Superior temporal gyrus (tissue), 1 donor: ENCODE results near the gene PDK2.

ENCODE experiments used
- DNase-seq: peaks from one replicate; pipeline ENCODE4 v3.0.0-alpha.2; 2016; ENCODE audit errors: extremely low spot score

Gene PDK2

GRCh38 chr17:50117202-50118051 lies 22.3 kb downstream of the PDK2 start:
- DNase-seq, result no peak

DNA sequence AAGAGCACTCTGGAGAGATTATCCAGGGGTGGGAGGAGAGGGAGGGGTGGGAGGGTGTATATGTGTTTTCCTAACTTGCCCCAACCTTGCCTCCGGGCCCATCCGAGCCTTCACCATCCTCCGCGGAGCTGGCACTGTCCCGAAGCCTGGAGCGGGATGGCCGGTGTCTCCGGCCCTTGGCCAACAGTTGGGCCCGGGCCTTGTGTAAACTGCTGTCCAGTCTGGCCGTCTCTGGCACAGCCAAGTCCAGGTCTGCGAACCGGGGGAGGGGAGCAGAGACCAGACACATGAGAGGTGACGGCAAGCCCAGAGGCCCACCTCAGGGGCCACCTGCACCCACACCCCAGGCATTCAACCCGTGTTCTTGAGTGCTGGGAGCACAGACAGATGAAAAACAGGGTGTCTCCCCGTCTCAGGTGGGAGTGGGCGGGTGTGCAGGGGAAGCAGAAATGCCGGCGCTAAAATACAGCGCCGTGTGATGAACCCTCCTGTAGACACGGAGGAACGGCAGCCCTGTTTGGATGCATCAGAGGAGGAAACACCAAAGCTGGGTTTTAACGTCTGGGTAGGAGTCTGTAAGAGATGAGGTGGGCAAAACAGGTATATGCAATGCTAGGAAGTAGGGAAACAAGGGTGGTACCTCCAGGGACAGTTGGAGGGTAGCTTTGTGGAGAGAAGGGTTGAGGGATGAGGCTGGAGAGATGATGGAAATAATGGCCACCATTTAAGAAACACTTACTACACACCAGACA lies 23.1 kb downstream of the PDK2 start:
- DNase-seq, result no peak

- DNase-seq, result no peak
These were observed 23.7 kb downstream of the PDK2 start for GRCh38 chr17:50118828-50119218.

- no peak for DNase-seq
These were observed 25.5 kb downstream of the PDK2 start for GRCh38 chr17:50120475-50121253.

DNA sequence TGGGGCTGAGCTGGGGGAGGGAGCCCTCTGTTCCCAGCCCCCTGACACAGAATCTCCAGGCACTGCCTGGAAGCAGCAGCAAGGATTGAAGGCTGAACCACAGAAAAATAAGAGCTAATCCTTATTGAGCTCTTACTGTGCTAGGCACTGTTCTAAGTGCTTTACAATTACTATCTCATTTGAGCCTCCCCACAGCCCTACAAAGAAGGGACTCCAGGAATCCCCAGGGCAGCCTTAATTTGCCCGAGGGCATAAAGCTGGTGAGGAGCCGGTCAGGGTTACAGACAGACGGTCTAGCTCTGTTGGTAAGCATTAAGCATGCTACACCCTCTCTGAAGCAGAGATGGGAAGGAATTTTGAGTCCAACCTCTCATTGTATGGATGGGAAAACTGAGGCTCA lies 27.8 kb downstream of the PDK2 start:
- no peak for DNase-seq

- DNase-seq, result no peak
These were observed 28.6 kb downstream of the PDK2 start for GRCh38 chr17:50123649-50124349.

GRCh38 chr17:50125420-50125997 lies 30.4 kb downstream of the PDK2 start:
- peak; percentile 63 for DNase-seq

GRCh38 chr17:50127697-50128361 lies 32.7 kb downstream of the PDK2 start:
- no peak for DNase-seq

GRCh38 chr17:50128441-50129352 lies 33.5 kb downstream of the PDK2 start:
- DNase-seq, result no peak

- no peak for DNase-seq
These were observed 34.2 kb downstream of the PDK2 start for GRCh38 chr17:50129353-50129727.

GRCh38 chr17:50129728-50130558 lies 34.8 kb downstream of the PDK2 start, which contains the start of gene SAMD14:
Gene SAMD14, minus strand, starts transcription at chr17:50130160. Its CDS starts 5,201 bp downstream, at chr17:50124959.
- no peak for DNase-seq

DNA sequence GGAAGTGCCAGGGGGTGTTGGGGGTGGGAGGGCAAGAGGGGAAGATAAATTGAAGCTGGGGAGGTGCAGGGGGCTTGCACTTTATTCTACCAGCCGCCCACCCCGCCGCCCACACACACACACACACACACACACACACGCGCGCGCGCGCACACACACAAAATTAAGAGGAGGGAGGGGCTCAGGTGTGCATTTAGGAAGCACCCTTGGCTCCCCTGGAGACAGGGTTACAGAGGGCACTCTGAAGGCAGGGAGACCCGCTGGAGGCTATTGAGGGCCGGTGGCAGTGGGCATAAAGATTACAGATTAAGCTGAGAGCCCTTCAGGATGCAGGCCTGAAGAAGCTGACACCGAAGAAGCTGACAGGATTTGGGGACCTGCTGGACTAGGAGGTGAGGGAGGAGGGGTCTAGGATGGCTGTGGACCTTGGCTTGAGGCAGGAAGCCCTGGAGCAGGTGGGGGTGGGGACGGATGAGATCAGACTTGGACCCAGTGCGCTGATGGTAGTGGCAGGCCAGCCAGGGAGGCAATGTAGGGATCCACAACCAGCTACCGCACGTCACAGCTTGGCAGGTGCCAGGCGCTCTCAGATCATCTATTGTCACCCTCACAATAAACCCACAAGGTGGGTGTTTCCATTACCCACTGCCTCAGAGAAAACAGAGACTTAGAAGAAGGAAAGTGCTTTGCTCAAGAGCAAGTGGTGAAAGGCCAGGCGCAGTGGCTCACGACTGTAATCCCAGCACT lies 35.6 kb downstream of the PDK2 start:
- DNase-seq, result no peak

DNA sequence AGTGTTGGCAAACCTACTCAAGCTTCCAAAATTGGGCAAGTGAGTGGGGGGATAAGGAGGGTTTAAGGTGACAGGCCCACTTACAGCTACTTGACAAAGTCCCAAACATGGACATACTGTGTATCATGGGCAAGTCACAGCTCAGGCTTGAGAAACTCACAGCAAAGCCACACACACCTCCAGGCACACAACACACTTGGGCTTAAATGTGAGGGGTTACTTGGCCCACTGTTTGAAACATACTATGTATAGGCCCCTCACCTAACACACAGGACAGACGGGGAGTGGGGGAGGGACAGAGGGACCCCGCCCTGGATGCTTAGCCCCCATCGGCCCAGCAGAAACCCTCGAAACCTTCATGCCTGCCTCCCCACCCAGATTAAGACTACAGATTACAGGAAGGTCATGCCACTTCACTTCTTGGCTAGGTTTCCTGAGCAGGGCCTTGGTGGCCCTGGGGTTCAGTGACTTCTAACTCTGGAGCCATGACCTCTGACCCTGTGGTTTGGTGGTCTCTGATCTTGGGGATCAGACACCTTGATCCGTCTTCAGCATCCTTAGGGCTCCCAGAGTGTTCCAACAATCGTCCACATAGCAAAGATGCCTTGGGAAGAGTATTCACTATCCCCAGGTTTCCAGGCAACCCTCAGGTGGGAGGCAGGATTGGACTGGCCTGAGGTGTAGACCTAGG lies 37.1 kb downstream of the PDK2 start:
- DNase-seq, result no peak

GRCh38 chr17:50133028-50133768 lies 38.0 kb downstream of the PDK2 start:
- DNase-seq, result no peak

DNA sequence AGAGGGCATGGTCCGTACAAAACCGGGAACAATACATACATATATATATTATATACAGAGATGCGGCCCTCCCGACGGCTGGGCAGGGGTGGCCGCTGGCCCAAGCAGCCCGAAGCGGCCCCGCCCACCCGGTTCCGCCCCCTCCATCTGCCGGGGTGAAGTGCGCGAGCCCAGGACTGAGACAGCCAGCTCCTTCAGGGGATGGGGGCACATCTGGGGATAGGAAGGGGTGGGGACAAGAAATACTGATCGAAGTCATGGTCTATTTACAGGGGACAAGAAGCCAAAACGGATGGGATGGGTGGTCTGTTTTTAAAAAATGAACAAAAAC lies 38.6 kb downstream of the PDK2 start:
- no peak for DNase-seq

- DNase-seq, result no peak
These were observed 39.3 kb downstream of the PDK2 start for GRCh38 chr17:50134206-50135110.
